ENCODE data around the gene CNIH3.
"Not testable (repeated sequence)": the region's sequence is repeated elsewhere in the genome, so short reads cannot be mapped to it uniquely, and the experiment has no call there.

CNIH3 gene

GRCh38 chr1:224615861-224616755, at the start of gene CNIH3:
Gene CNIH3 (plus strand): TSS chr1:224616317. CDS start chr1:224617175, 858 bp downstream.
- in situ Hi-C loops (cut with HindIII; ENCODE audit: low pct_ligation_motif_present, low pct_unique_long_range_greater_than_20kb, low sequenced_read_pairs) = no loop called here
- DNase-seq = peak; percentile 72

GRCh38 chr1:224566492-224566891, 49.6 kb upstream of the CNIH3 start:
- in situ Hi-C loops (cut with HindIII; ENCODE audit: low pct_ligation_motif_present, low pct_unique_long_range_greater_than_20kb, low sequenced_read_pairs); DNase-seq: not testable (repeated sequence)

- DNase-seq = no peak
- in situ Hi-C loops (cut with HindIII; ENCODE audit: low pct_ligation_motif_present, low pct_unique_long_range_greater_than_20kb, low sequenced_read_pairs) = no loop called here
These were observed 46.8 kb upstream of the CNIH3 start for GRCh38 chr1:224569276-224569675.

- in situ Hi-C loops (cut with HindIII; ENCODE audit: low pct_ligation_motif_present, low pct_unique_long_range_greater_than_20kb, low sequenced_read_pairs) = not testable (repeated sequence)
These were observed 44.1 kb upstream of the CNIH3 start for GRCh38 chr1:224571975-224572374.

GRCh38 chr1:224579526-224579925, 36.6 kb upstream of the CNIH3 start:
- no peak for DNase-seq
- in situ Hi-C loops (cut with HindIII; ENCODE audit: low pct_ligation_motif_present, low pct_unique_long_range_greater_than_20kb, low sequenced_read_pairs) = no loop called here

More at GRCh38 chr1:224571975-224572374, 44.1 kb upstream of the CNIH3 start:
- not testable (repeated sequence) for DNase-seq

GRCh38 chr1:224580006-224580405, 36.1 kb upstream of the CNIH3 start:
- in situ Hi-C loops (cut with HindIII; ENCODE audit: low pct_ligation_motif_present, low pct_unique_long_range_greater_than_20kb, low sequenced_read_pairs) = no loop called here
- DNase-seq = no peak

- no peak for DNase-seq
- in situ Hi-C loops (cut with HindIII; ENCODE audit: low pct_ligation_motif_present, low pct_unique_long_range_greater_than_20kb, low sequenced_read_pairs) = no loop called here
These were observed 34.1 kb upstream of the CNIH3 start for GRCh38 chr1:224582041-224582440.

- in situ Hi-C loops (cut with HindIII; ENCODE audit: low pct_ligation_motif_present, low pct_unique_long_range_greater_than_20kb, low sequenced_read_pairs) = no loop called here
These were observed 32.3 kb upstream of the CNIH3 start for GRCh38 chr1:224583774-224584173.

GRCh38 chr1:224585051-224585450, 31.1 kb upstream of the CNIH3 start:
- DNase-seq = no peak
- in situ Hi-C loops (cut with HindIII; ENCODE audit: low pct_ligation_motif_present, low pct_unique_long_range_greater_than_20kb, low sequenced_read_pairs) = no loop called here

More at GRCh38 chr1:224583774-224584173, 32.3 kb upstream of the CNIH3 start:
- no peak for DNase-seq

GRCh38 chr1:224587051-224587450, 29.1 kb upstream of the CNIH3 start:
- in situ Hi-C loops (cut with HindIII; ENCODE audit: low pct_ligation_motif_present, low pct_unique_long_range_greater_than_20kb, low sequenced_read_pairs) = no loop called here
- no peak for DNase-seq

- in situ Hi-C loops (cut with HindIII; ENCODE audit: low pct_ligation_motif_present, low pct_unique_long_range_greater_than_20kb, low sequenced_read_pairs) = no loop called here
- no peak for DNase-seq
These were observed 27.6 kb upstream of the CNIH3 start for GRCh38 chr1:224588515-224588914.

- in situ Hi-C loops (cut with HindIII; ENCODE audit: low pct_ligation_motif_present, low pct_unique_long_range_greater_than_20kb, low sequenced_read_pairs) = no loop called here
- no peak for DNase-seq
These were observed 27.1 kb upstream of the CNIH3 start for GRCh38 chr1:224589006-224589405.

- no peak for DNase-seq
These were observed 24.8 kb upstream of the CNIH3 start for GRCh38 chr1:224591326-224591725.

GRCh38 chr1:224592636-224593582, 23.2 kb upstream of the CNIH3 start:
- peak; percentile 97 for DNase-seq
- in situ Hi-C loops (cut with HindIII; ENCODE audit: low pct_ligation_motif_present, low pct_unique_long_range_greater_than_20kb, low sequenced_read_pairs) = no loop called here

More at GRCh38 chr1:224591326-224591725, 24.8 kb upstream of the CNIH3 start:
- in situ Hi-C loops (cut with HindIII; ENCODE audit: low pct_ligation_motif_present, low pct_unique_long_range_greater_than_20kb, low sequenced_read_pairs) = no loop called here

GRCh38 chr1:224594360-224594759, 21.8 kb upstream of the CNIH3 start:
- in situ Hi-C loops (cut with HindIII; ENCODE audit: low pct_ligation_motif_present, low pct_unique_long_range_greater_than_20kb, low sequenced_read_pairs) = no loop called here
- no peak for DNase-seq

- in situ Hi-C loops (cut with HindIII; ENCODE audit: low pct_ligation_motif_present, low pct_unique_long_range_greater_than_20kb, low sequenced_read_pairs) = no loop called here
- no peak for DNase-seq
These were observed 21.3 kb upstream of the CNIH3 start for GRCh38 chr1:224594851-224595250.

GRCh38 chr1:224605482-224606181, 10.5 kb upstream of the CNIH3 start:
- in situ Hi-C loops (cut with HindIII; ENCODE audit: low pct_ligation_motif_present, low pct_unique_long_range_greater_than_20kb, low sequenced_read_pairs) = no loop called here
- DNase-seq = no peak

Data from ACHN (cell line).